Measurements from ENCODE around the gene KBTBD3.
A peak's percentile ranks its signal among the peaks of the same experiment; 100 is the strongest.
"Not testable (repeated sequence)": the region's sequence is repeated elsewhere in the genome, so short reads cannot be mapped to it uniquely, and the experiment has no call there.

The KBTBD3 gene

DNA sequence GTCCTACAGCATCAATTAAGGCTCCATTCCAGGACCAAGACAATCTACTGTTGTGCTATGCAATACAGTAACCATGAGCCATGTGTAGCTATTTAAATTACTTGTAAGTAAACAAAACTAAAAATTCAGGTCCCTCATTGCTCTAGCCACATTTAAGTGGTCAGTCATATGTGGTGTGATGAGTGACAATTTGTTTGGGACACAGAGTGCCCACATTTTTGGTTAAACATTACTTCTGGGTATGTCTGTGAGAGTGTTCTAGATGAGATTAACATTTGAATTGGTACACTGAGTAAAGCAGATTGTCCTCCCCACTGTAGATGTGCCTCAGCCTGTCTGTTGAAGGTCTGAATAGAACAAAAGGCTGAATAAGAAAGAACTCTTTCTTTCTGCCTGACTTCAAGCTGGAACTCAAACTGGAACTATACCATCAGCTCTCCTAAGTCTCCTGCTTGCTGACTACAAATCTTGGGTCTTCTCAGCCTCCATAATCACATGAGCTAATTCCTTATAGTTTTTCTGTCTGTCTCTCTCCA is 15.8 kb downstream of the KBTBD3 start:
- DNase-seq = no peak

DNA sequence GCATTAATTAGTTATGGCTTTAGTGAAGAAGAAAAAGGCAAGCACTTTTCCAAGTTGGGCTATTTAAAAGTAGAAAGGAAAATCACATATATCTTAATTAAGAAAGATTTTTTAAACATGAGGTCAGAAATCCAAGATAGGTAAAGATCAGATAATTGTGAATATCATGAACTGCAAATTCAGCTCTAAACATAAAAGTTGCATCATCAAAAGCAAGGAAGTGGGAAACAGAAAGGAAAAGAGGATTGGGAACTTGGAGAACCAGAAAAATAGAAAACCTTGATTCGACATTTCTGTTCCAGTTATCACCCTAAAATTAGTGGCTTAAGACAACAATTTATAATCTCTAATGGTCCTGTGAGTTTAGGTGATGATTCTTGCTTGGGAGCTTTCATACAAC is 17.5 kb downstream of the KBTBD3 start:
- DNase-seq = no peak

DNA sequence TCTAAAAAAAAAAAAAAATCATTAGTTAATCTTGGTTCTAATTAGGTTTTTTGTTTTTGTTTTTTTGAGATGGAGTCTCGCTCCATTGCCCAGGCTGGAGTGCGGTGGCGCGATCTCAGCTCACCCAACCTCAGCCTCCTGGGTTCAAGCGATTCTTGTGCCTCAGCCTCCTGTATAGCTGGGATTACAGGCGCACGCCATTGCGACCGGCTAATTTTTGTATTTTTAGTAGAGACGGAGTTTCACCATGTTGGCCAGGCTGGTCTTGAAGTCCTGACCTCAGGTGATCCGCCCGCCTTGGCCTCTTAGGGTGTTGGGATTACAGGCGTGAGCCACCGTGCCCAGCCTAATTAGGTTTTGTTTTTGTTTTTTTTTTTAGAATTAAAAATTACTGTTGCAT is 18.8 kb downstream of the KBTBD3 start:
- DNase-seq = not testable (repeated sequence)

DNA sequence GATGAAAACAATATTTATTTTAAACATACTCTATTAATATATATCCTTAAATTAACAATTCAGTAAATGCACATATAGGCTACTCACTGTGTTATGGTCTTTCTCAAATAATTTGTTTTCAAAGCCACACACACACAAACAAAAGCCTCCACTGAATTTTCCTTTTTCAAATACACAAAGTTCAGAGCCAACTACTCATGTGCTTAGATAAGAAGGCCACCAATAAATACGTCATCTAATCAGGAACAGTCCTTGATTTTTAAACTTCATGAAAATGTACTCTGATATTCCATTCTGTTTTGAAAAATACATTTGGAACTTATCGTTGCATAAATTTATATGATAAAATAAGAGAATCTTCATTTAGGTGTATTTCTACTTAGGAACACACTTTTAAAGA is 26.0 kb downstream of the KBTBD3 start:
- DNase-seq = no peak

DNA sequence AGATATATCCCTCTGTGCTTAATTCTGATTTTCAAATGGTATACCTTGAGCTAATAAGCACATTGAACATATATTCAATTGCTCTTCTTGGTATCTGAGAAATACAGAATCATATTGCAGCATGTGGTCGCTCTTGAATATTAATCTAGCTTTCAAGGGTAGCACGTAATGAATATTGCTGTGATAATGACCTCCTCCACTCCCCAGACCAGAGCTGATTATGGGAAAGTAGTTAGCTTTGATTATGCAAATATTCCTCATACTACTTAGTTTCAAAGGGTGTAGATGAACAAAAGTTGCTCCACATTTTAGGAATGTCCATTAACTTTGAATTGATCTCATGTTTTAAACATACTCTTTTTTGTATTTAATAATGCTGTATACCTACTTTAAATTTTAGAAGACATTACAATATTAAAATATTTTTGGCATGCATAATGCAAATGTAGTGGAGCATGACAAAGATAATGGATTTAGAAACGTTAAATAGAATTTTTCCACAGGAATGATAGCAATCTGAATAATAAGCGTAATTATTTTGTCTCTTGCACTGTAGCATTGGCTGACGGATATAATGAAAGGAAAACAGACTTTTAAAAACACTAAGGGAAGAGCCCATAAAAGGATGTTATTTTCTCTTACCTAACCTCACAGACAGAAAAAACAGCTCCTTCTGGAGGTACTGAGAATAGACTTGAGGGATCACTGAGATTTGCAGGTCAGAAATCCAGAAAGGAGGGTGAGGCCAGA is 27.2 kb downstream of the KBTBD3 start:
- DNase-seq = no peak

DNA sequence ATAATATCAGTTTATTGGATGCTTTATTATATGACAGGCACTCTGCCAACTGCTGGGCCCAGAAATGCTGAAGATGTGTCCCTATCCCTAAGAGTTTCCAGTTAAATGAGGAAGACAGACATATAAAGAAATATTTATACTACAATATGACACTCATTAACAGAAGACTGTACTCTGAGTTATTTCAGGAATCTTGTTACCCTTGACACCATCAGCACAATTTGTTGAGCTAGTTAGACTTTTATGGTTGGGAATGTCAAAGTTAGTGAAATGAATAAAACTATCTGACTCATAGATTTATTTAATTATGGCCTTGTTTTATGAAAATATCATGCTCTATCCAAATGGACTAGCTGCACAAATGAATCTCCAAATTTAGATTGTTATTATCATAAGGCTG is 29.5 kb downstream of the KBTBD3 start:
- no peak for DNase-seq

DNA sequence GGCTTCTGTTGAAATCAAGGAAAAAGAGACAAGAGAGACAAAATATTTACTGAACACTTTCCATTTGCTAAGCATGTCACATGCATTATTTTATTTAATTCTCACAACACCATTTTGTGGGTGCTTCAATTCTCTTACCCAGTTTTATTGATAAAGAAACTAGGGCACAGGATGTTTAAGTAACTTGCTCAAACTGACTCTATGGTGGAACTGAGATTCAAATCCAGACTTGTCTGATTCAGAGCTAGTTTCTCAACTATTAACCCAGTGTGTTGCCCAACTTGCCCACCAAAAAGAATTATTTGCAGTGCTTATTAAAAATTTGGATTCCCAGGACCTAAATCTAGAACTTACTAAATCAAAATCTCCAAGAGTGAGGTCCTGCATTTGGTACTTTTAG is 33.6 kb downstream of the KBTBD3 start:
- no peak for DNase-seq

DNA sequence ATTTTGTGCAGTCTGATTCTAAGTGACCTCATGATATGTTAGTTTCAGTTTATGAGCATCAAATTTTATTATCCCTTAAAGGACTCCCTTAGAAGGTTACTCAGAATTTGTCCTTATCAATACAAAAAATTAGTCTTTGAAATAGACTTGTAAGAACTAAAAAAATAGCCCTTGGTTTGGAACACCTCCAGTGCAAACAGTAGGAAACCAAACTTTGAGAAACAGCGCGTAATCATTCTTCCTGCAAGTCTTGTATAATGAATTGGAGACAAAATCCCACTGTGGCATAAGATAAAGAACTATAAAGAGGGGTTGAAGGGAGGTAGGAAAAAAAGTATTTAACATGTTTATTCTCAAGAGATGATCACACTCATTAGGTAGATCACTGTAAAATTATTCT is 44.3 kb downstream of the KBTBD3 start:
- DNase-seq = no peak

DNA sequence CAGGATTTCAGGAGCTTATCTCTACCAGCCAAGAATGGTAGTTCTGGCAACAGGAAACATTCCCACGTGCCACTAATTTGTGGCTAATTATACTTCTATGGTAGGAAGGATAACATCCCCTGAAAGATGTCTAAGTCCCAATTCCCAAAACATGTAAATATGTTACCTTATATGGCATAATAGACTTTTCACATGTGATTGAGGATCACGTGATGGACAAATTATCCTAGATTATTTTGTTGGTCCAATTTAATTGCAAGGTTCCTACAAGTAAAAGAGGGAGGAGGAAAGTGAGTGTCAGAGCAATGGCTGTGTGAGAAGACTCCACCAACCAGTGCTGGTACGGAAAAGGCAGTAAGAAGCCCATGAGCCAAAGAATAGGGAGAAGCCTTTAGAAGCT is 45.2 kb downstream of the KBTBD3 start:
- no peak for DNase-seq

DNA sequence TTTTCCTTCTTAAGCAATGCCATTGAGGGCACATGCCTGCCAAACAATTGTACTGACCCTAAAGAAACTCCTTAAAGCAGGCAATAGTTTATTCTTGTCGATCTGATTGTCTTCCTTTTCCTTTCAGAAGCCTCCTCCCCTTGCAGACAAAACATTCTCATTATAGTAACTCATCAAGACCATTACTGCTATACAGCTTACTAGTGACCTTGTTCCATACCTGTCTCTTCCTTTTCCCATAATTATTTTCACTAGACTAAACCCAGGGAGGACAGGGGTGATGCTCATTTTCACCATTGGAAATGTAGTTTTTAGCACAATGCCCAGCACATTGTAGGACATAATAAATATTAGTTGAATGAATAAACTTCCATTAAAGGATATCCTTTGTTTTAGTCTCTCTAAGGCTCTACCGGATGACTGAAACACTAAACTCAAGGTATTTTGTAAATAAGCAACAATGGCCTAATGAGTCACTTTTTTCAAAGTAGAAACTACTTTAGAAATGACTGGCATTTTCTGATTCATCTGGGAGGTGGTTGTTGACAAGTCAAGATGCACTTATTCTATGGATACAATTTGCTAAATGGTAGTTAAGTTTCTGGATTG is 45.8 kb downstream of the KBTBD3 start:
- DNase-seq = no peak

DNA sequence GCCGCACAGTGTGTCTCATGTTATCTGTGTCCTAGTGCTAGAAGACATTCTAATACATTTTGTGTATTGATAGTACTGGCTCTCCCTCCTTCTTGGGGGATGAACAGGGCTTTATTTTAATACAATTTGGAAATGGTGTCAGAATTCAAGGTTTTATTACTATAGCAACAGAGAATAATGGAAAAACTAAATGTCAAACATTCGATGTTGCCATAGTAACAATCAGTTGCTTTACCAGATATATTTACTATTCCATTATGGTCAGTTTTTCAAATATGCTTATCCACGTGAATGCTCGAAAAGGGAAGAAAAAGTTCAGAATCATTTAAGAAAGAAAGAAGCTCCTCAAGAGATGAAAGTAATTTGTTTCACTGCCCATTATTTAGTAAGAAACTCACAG is 46.5 kb downstream of the KBTBD3 start:
- DNase-seq = no peak

DNA sequence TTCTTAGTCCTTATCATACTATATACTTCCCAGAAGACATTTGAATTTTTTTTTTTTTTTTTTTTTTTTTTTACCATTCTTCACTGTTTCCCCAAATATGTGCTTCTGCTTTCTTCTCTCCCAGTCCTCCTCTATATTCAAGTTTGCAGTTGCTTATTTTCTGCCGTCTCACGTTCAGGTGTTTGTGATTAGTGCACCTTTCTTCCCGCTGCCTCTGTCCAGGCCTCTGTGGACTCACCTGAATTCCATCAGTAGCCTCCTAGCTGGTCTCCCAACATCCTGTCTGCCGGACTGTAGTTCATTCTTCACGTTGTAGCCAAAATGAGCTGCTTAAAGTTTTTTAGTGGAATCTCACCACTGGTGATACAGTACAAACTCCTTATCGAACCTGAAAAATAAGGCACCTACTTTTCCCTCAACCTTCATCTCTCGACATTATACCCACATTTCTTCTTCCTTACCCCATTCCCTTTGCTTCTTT is 54.3 kb downstream of the KBTBD3 start:
- no peak for DNase-seq

DNA sequence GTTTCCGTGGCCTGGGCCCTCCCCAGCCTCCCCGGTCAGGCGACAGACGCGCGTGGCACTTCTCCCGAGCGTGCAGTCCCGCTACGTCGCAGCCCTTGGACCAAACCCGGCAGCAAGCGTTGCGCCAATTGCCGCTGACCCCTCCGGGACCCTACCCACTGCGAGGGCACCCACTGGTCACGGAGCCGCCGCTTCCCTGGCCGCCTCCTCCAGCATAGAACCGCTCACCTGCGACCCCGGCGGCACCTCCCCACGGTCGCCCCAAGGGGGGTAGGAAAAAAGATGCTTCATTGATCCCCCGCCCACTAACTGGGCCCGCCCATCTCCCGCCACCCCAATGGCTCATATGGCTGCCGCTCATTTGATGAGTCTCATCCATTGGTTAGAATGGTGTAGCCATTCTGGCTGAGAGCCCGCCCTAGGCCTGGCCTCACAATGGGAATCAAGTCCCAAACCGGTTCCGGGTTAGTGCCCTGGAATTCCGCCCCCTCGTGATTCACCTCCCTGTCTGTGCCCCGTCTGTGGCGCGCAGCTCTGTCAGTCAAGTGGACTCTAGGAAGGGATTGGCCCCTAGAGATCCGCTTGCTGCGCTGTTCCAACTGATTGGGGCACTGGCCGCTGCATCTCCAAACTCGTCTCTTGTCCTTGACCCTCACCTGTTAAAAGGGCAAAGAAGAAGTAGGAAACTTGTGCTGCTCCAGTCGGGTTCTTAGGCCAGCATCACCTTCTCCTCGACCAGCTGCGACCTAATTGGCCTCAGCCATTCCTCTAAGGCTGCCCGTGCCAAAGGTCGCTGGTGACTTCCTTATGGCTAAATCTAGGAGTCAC is 55.0 kb downstream of the KBTBD3 start, which contains the start of gene MSANTD4:
Gene MSANTD4 (minus strand): TSS at position 274 of the 828 bp plus-strand sequence. CDS start 11,323 bp downstream, outside the sequence.
- peak; percentile 95 to 96 for DNase-seq

DNA sequence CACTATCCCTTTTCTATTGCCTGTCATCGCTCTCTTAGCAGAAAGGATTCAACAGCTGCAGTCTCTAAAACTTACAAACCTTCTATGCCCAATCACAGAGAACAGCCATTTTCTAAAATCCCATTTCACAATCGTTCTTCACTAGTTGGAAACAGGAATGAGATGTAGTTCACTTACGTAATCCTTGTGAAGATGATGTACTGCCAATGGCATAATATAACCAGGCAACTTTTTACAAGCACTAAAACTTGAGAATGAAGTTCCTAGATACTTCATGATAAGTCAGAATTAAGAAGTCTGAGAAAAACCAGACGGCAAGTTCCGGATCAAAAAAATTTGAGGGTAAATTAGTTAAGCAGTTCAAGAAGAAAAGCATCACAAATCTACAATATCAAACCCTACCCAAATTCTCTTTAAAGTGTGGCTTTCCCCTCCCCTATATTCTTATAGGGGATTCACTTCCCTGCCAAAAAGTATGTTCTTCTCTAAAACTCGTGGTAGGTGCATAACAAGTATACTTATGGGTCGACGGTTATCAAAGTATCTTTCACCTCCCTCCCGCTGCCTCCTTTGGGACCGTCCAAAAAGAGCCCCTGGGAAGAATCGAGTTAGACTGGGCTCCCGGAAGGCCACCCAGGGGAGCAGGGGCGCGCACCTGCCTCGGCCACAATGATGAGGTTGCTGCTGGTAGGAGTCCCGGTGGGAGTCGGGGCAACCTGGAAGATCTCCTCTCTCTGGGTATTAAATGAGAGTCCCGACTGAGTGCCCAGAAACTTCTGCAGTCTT is 55.8 kb downstream of the KBTBD3 start:
- no peak for DNase-seq

DNA sequence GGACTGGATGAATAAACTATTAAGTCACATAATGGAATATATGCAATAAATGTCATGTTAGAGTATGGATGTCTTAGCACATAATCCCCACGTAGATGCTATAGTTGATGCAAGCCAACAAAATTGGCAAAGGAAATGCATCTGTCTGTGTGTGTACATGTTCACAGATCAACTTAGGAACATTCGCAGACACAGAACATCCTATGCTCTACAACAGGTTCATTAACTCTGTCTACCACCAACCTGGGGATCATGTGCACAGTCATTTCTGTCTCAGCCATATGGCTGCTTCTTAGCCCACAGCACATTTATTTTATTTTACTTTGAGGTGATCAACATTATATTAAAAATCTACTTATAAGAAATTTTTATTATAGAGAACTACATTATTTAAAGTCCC is 60.1 kb downstream of the KBTBD3 start:
- no peak for DNase-seq

DNA sequence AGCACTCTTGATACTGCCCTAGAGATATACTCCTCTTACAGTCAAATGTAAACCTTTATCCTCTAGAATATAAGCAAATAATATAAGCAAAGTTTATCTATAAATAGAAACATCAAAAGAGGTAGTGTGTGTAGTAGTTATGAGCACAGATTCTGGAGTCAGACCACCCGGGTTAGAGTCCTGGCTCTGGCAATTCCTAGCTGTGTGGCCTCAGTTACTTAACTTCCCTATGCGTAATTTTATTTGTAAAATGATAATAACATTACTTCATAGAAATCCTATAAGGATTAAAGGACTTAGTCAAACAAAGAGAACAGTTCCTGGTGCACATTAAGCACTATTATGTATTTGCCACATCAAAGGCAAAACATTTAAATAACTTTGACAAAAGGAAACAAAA is 62.1 kb downstream of the KBTBD3 start:
- DNase-seq = no peak

DNA sequence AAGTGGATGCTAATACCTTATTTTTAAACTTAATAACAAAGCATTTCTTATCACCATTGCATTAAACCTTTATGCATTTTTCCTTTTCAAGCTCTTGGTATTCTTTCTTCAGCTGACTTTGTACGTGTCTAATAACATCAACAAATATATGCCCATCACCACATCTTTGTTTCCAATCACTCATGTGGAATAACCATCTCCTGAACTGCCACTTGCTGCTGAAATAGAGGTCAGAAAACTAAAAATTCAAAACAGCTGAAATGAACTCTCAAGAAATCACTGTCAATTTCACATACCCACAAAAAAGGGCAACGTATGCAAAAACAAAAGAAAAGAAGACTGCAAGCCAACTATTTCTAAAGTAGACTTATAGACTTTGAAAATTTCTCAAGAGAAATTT is 62.5 kb downstream of the KBTBD3 start:
- no peak for DNase-seq

DNA sequence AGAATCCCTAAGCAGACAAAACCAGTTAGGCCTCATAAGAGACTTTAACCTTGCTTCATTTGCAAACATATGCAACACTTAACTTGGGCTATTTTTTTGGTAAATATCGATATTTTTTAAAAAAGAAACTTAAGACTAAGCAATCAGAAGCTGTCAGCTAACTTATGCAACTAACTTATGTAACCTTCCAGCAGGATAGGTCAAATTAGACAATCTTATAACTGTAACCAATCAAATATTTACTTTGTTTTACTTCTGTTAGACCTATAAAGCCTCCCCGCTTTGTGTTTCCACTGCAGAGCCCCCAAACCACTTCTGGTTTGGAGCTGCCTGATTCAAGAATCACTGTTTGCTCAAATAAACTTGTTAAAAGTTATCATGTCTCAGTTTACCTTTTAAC is 63.1 kb downstream of the KBTBD3 start:
- no peak for DNase-seq

DNA sequence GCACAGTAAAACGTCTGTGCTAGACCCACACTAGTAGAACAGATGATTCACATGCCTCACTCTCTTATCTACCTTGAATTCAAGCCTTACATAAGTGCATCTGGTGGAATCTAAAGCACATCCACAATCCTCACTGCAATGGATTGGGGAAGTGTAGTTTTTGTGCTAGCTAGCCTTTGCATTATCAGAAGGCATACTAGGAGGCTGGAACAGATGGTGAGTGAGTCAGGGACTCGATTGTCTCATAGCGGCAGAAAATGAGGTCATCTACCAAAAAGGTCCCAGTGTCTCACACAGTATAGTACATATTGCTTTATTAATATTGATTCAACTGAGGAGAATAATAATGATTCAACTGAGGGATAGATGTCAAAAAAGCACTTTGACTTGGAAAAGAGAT is 64.4 kb downstream of the KBTBD3 start:
- no peak for DNase-seq

DNA sequence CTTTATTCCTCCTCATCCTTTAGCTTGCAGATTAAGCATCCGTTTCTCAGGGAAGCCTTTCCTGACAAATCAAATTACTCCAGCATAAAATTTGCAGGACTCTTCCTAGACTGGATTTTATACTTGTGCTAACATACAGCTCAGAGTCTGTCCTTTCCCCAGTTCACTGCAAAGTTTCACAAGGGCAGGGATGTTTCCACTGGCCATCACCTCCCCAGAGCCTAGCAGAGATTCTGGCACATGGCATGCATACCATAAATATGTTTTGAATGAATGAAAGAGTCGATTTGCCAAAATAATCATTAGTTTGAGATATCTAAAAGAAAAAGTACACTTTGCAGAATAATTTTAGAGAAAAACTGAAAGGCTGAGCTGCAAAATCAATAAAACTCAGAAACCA is 65.7 kb downstream of the KBTBD3 start:
- no peak for DNase-seq

DNA sequence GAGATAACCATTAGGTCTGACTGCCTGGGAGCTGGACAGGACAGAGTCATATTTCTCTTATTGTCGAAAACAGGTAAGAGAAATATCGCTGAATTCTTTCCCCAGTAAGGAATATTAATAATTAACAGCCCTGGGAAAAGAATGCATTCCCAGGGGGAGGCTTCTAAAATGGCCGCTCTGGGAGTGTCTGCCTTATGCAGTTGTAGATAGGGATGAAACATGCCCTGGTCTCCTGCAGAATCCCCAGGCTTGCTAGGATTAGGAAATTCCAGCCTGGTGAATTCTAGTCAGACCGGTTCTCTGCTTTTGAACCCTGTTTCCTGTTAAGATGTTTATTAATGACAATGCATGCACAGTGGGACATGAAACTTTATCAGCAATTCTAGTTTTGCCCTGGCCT is 74.1 kb downstream of the KBTBD3 start:
- DNase-seq = not testable (repeated sequence)

DNA sequence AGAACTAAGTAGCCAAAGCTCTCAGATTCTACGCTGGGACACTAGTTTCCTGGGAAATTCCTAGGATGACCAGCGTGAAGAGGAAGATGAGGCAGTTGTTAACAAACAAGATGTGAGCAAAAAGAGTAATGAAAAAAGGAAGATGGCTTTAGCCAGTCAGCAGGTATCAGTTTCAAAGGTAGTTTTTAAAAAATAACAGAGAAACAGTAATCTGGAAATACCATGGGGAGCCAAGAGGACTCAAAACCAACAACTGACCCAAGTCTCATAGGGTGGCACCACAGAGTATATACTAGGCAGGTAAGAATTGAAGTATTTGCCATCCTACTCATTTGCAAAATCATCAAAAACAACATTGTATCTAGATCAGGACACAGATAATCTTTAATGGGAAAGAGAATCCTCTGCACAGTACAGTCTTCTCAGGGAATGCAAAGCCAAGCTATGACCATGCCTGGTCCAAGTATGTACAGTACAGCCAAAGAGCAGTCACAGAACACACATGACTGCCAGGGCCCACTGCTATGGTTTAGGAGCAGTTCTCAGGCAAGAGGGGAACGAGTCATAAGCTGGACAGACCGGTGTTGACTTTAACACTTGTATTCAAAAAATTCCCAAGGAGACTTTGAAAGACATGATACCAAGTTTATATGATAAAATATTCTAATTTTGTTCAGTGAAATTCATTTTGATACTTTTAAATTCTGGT is 75.7 kb downstream of the KBTBD3 start:
- no peak for DNase-seq

All from stimulated activated CD4-positive, alpha-beta T cell treated with anti-CD3 and anti-CD28 coated beads, Interleukin-2, amount 100 ng/mL, for 48 hours (primary cell).